Skin of body (tissue), 2 donors: ENCODE data around the gene CERCAM. TPM values are rescaled to one million over a fixed set of nuclear protein-coding genes. Genes with fewer than 3 reads are reported as not detected.

Source experiments
- DNase-seq: peaks from one replicate; lab custom pipeline; 2025; lab: John Stamatoyannopoulos, UW
- total RNA-seq: library from RNA; depleted of rRNA; stranded (reverse); fragments of >200 nt; gene quantifications from one replicate; pipeline ENCODE4 v1.2.3, GENCODE V29; 2014

The CERCAM gene, protein sequence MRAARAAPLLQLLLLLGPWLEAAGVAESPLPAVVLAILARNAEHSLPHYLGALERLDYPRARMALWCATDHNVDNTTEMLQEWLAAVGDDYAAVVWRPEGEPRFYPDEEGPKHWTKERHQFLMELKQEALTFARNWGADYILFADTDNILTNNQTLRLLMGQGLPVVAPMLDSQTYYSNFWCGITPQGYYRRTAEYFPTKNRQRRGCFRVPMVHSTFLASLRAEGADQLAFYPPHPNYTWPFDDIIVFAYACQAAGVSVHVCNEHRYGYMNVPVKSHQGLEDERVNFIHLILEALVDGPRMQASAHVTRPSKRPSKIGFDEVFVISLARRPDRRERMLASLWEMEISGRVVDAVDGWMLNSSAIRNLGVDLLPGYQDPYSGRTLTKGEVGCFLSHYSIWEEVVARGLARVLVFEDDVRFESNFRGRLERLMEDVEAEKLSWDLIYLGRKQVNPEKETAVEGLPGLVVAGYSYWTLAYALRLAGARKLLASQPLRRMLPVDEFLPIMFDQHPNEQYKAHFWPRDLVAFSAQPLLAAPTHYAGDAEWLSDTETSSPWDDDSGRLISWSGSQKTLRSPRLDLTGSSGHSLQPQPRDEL
- total RNA-seq, result 54.4 TPM

DNA sequence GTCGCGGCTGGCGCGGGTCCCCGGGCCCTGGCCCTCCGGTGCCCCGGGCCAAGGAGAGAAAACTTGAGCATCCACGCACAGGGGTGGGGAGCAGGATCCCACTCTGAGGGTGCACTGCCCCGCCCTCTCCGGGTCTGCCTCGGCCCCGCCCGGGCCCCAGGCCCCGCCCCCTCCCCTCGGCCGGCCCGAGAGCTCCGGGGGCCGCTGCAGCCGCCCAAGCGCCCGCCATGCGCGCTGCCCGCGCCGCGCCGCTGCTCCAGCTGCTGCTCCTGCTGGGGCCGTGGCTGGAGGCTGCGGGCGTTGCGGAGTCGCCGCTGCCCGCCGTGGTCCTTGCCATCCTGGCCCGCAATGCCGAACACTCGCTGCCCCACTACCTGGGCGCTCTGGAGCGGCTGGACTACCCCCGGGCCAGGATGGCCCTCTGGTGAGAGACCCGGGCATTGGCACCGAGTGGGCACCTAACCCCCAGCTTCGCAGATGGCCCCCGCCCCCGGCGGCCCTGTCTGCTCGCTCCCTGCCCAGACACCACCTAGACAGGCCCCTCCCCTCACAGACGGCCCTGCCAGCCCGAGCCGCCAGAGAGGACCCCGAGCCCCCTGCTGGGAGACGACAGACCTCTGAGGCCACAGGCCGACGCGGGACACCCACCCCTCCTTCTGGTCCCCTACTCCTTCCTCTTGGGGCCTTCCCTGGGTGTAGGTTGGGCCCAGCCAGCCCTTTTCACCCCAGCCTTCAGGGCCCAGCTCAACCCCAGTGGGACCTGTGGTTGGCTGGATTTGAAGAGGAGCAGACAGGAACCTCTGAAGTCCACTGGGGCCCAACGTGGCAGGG is at the start of gene CERCAM:
CERCAM (plus strand) TSS at position 207 of the 831 bp plus-strand sequence; CDS start at position 228, 21 bp downstream.
- DNase-seq, result no peak

DNA sequence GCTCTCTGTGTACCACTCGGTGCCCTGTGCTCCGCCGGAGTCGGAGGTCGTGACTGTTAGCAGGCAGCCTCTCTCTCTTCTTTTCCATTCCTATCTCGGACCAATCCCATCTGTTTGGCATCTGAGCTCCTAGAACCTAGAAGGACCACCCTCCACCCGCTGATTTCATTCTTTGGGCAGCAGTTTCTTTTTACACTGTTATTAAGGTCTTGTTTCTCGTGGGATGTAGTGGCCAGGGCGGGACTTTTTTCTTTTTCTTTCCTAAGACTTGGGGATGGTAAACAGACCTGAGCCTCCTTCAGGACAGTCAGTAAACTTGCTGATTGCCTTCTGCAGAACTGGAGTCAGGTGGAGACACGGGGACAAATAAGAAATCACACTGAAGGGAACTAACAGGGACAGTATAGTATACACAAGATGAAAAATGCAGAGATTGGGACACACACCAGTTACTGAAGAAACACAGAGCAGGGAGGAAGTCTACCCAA is 49.0 kb upstream of the CERCAM start:
- DNase-seq, result no peak

DNA sequence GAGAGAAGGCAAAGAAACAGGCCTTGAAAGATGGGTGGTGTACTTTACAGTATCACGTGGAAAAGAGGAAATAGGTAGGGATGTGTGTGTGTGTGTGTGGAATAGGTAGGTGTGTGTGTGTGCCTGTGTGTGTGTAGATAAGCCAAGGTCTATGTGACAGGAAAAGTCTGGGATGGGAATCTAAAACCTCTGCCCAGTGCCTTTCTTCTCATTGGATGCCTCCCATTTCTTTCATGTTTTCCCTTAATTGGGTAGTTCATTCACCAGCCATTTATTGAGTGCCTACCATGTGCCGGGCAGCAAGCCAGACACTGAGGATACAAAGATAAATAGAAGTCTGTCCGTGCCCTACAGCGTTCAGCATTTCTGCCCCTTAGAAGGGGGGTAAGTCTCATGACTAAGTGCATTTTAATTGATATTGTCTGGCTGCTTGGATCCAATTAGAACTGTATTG is 48.4 kb upstream of the CERCAM start:
- no peak for DNase-seq

DNA sequence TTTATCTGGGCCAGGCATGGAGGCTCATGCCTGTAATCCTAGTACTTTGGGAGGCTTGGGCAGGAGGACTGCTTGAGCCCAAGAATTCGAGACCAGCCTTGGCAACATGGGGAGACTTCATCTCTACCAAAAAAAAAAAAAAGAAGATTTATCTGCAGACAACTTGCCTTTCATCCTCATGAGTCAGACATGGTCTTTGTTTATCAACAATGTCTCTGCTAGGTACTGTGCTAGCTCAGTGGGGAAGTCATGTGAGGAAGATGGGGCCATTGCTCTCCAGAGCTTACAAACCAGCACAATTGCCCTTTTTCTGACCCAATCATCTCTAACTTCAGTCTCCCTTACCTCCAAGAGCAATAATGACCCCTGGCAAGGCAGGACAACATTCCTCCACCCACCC is 47.9 kb upstream of the CERCAM start:
- no peak for DNase-seq

DNA sequence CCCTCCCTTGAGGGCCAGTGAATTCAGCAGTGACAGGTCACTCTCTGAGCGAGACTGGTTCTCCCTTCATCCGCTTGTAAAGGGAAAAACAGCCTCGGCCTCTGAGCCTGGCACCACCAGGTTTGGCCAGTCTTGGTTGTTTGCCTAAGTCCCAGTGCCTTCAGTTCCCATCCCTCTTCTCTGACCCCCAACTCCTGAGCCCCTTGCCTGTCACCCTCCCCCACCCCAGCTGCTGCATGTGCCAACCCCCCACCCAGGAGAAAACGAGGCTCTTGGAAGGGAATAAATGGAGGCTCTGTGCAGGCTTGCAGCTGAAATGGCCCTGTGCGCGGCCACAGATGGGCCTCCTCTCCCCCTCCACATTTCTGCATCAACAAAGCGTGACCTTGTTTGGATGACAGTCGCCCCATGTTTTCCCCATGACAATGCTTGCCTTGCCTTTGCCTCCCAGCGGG is 46.4 kb upstream of the CERCAM start:
- no peak for DNase-seq

DNA sequence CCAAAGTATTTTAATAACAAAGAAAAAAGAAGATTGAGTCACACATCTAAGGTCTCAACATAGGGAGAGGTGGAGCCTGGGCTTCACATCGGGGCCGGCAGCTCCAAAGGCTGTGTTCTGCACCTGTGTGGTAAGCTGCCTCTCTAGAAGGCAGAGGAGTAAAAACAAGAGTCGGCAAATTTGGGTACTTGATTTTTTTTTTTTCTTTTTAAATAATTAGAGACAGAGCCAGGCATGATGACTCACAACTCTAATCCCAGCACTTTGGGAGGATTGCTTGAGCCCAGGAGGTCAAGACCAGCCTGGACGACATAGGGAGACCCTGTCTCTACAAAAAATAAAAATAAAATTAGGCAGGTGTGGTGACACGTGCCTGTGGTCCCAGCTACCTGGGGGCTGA is 44.8 kb upstream of the CERCAM start:
- DNase-seq, result no peak

DNA sequence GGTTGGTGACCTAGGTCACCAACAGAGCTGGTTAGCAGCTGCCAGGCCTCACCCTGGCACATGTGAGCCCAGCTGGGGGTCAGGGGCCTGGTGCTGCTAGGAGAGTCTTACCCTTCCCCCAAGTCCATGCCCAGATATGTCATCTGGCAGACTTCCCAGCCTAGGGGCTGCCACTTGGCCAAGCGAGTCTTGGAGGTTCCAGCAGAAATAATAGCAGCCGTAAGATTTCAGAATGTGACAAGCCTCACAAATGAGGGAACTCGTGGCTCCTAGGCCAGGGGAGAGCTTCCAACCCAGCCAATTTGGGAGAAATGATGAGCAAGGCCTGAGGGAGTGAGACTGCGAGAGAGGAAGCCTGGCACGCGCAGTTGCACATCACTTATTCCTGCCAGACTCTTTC is 38.4 kb upstream of the CERCAM start:
- DNase-seq, result no peak

DNA sequence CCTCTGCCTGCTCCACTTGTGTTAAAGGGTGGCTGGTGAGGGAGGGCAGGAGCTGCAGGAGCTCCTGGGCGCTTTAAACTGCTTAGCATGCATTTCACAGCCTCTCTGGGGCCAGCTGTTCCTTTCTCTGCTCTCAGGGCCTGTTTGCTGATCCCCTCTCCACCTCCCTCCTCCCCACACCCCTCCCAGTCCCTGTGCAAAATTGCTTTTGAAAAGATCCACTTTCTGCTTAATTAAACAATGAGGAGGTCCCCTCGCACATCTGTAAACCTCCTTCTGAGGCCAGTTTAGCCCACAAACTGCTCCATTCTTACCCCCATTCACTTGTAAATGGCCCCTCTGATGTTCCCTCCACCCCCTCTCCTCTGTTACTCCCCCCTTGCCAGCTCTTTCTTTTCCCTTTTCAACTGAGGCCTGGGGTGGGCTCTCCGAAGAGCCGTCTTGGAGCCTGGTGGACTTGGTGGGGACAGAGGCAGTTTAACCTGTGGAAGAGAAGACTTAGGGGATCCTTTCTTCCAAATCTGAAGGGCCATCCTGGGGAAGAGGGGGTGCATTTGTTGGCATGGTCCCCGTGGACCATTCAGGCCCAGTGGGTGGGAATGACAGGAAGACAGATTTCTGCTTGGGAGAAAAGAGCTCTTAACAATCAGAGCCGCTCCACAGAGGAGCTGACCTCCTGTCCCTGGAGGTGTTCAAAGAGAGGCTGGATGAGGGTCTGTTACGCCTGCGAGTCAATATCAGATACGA is 37.5 kb upstream of the CERCAM start:
- DNase-seq, result no peak

DNA sequence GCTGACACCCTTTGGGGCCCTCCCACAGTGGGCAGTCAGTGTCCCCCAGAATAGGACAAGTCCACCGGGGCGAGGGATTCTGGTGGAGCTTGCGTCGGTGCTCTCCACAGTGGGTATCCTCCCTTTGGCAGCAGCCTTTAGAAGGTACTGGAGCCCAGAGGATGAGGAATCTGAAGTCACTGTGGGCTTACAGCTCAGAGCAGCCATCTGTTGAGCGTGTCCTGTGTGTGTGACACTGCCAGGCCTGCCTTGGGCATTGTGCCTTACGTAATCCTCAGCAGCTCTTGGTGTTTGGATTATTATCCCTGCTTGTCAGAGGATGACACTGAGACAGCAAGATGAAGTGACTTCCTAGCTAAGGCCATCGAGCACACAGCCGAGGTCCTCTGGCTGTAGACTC is 36.9 kb upstream of the CERCAM start:
- no peak for DNase-seq

DNA sequence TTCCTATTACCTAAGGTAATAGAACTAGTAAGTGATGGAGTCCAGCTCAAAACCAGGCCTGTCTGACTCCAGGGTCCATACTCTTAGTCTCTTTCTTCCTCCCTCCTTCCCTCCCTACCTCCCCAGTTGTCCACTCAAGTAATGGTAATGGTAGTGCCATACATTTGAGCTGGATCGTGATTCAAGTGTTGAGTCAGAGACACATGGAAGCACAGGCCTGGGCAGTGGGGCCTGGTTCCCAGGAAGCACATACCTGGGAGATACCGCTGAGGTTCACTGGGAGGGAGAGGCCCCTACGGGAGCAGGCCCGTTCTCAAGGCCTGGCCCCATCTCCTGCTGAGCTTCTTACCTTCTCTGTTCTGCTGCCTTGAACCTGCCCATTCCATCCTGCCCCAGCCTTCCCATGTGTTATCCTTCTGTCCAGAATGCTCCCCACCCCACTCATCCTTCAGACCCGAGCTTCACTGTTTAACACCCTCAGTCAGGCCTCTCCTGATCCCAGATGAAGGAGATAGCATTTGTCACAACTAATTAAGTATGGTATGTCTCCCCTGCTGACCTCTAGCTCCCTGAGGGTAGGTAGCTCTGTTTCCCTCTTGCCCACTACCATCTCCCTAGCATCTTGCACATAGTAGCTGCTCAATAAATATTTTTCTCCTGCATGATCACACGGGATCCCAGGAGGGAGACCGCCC is 35.7 kb upstream of the CERCAM start:
- no peak for DNase-seq

DNA sequence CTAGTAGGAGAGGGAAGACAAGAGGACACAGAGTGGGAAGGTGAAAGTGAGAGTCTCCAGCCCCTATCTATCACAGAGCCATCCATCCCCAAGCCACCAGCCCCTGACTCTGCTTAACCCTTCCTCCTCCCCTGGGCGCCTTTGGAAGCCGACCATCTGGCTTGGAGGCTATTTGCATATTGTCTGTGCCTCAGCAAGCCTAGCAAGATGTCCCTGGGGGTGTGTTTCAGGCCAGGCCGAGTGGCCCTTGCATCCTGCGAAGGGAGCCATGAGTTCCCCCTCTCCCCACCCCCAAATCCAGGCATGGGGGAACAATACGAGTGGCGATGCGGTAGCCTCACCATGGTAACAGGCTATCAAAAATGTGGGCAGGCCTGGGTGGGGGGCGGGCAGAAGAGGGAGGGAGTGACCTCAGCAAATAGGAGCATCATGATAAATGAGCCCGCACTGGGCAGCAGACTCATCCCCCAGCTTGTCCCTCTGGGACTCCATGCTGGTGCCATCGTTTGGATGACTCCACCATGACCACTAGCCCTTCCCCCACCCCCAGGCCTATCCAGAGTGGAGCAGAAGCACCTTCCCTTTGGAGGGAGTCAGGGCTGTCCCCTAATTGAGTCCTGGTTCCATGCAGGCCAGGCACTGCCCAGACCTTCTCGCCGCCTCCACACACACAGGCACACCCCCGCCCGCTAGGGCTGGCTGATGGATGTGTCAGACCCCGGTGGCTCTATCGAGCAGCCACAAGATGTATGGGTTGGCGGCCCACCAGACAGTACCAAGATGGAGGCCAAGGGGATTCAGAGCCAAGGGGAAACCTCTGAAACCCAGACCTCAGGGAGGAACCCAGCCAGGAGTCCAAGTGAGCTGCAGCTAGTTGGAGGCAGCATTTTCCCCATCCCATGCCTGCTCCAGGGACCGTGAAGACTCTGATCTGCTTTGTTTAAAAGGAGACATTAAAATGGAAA is 34.9 kb upstream of the CERCAM start:
- DNase-seq, result no peak

DNA sequence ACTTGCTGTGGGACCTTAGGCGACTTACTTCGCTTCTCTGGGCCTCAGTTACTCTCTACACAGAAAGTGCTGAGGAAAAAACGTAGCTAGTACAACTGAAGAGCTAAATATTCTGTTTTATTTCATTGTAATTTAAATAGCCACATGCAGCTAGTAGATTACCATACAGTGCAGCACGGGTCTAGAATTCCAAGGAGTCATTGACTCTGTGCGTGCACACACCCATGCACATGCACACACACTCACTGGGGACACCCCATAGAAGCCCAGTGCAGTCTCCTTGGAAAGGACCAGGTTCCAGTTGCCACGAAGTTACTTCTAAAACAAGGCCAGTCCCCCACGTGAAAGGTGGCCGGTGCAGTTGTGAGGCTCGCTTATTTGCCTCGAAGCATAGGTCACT is 32.5 kb upstream of the CERCAM start:
- no peak for DNase-seq

DNA sequence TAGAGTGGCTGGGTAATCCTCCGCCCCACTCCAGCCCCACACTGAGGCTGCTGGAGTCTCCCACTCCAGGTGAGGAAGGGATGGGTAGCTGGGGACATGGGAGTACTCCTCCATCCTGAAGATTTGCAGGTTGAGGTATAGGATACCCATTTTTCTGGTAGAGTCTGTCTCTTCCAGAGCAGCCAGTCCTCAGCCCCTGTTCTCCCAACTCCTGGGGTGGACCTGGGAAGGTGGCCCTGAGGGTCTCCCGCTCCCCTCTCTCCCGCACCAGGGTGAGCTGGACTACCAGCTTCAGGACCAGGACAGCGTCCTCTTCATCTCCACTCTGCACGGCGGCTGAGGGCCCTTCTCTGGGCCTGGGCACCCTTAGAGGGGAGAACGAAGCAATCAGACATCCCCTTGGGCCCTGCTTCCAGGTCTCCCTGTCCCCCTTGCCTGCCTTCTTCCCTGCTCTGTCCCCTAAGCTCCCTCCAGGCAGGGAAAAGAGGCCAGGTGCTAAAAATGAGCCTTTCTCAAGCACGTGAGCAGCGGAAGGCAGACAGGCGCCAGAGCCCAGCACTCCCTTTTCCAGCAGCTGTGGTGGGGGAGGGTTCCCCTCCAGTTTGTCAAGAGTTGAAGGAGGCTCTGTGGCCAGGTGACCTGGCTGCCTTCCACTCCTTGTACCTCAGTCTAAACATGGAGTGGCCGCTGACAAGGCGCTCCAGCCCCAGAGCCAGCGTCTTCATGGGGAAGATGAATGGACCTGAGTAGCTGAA is 31.1 kb upstream of the CERCAM start:
- no peak for DNase-seq

DNA sequence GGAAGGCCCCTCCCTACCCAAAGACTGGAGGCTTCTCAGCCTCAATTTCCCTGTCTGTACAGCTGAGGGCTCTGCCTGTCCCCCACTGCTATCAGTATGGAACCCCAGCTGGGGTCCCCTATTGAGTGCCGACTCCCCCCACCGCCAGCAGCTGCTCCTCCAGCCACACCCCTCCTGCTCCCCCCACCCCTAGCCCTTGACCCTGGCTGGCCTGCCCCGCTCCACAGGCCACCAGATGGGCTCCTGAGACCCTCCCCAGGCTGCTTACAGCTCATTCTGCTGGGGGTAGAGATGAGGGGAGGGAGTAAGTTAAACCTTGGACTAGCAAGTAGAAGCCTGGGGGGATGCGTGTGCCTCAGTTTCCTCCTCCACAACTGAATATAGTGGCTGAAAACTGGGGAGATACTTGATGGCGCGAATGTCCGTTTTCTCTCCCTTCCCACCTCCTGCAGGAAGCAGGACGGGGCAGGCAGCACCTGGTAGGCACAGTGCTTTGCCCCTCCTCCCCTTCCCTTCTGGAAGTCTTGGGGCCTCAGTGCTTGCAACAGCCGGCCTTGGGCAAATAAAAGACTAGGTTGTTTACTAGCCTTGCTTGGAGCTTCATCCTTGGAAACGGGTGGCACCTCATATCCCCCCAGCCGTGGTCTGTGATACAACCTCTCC is 30.4 kb upstream of the CERCAM start:
- DNase-seq, result no peak

DNA sequence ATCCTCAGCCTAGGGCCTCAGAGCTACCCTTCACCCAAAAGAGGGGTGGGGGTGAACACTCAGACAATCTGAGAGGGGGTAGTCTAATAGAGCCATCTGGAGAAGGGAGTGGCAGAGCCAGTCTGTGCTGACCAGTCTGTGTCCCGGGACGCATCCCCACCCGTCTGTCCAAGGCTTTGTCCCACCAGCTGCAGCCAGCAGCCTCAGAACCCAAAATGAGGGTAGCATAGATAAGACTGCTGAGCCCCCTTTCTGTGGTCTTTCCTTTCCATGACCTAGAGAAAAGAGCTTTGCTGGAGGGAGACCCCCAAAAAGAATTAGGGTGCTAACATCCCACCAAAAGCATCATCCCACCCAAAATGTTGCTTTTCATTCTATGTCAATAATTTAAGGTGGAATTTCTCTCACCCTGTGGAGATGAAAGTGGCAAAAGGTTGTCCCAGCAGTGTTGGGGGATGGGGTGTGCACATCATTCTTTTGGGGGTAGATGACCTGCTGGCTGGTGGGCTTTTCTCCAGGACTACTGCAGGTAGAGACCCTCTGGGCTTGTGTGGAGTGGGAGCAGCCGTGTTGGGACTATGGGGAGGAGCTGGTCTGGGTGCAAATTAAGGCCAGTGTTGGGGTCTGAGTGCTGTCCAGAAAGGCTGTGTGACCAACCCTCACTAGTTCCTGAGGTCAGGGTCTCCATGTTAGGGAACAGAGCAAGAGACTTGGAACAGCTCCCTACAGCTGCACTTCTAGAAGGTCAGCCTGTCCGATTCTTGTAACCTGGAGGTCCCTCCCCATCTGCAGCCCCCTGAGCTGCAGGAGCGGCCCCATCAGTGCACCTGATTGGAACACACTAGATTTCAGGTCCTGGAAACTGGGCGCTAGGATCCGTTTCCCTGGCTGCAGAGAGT is 29.6 kb upstream of the CERCAM start:
- DNase-seq, result no peak

DNA sequence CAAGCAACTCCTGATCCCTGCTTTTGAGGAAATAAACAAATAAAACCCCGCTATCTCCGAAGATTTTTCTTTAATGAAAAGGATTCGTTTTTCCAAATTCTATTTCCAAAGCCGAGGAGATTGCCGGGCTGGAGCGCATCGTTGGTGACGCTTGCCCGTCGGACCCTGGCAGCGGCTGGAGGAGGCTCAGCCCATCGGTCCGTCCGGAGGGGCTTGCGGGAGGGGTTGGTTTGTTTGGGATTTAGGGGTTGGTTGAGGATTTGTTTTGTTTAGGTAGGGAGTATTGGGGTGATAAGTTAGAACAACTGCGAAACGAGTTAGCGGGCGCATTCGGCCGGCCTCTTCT is 28.7 kb upstream of the CERCAM start:
- no peak for DNase-seq
